Endothelial cell of umbilical vein (primary cell): ENCODE data around the gene RABL6. TPM values are rescaled to one million over a fixed set of nuclear protein-coding genes. Genes with fewer than 3 reads are reported as not detected.
A peak's percentile ranks its signal among the peaks of the same experiment; 100 is the strongest.

Experiments
- BruUV-seq: library from RNA; stranded (reverse); fragments of 400-500 nt; replicated peaks from 2 replicates; lab custom pipeline; 2021; lab: Mats Ljungman, UMichigan
- CTCF ChIA-PET: fragments of 300-600, 350-600 bp; sonication (Branson Sonifier 250); formaldehyde crosslinking; loops from one replicate; lab custom pipeline; 2021; ENCODE audit warnings: antibody characterized with exemption, inconsistent platforms; lab: Charles Lee
- POLR2A ChIA-PET: fragments of 300-600, 350-600 bp; sonication (Branson Sonifier 250); formaldehyde crosslinking; loops from one replicate; lab custom pipeline; 2021; ENCODE audit warnings: antibody characterized with exemption, inconsistent platforms; lab: Charles Lee
- DNase-seq: peaks from one replicate; pipeline ENCODE4 v3.0.0-alpha.2; 2011; ENCODE audit warnings: low read depth, low spot score
- FAIRE-seq: peaks from 2 replicates; lab custom pipeline; 2011; peaks lifted over from hg19 to GRCh38; lab: Jason Lieb, UNC
- H2AFZ ChIP-seq: 2 replicates; pipeline ENCODE4 v1.6.0; 2012; ENCODE audit warnings: low read depth, low read length, control low read depth, inconsistent platforms
- H3K27ac ChIP-seq: 2 replicates; pipeline ENCODE4 v1.5.1; 2011; ENCODE audit warnings: low read depth, mild to moderate bottlenecking, control low read depth, low read length, moderate library complexity; ENCODE audit not compliant: insufficient read depth
- H3K27me3 ChIP-seq, 2 experiments: 2 replicates each; pipeline versions ENCODE4 v1.6.0 to v1.6.1; 2011; ENCODE audit warnings: low read length in 2 of 2, mixed read lengths in 1 of 2; ENCODE audit not compliant: control insufficient read depth in 2 of 2, insufficient read depth in 2 of 2
- H3K36me3 ChIP-seq, 2 experiments: 2 replicates in 1 of 2; 3 replicates in 1 of 2; pipeline ENCODE4 v1.5.1; 2011; ENCODE audit warnings: low read length in 2 of 2, mild to moderate bottlenecking in 1 of 2, moderate library complexity in 1 of 2; ENCODE audit not compliant: control insufficient read depth in 2 of 2, insufficient read depth in 2 of 2; ENCODE audit errors: extremely low read depth in 1 of 2
- H3K4me1 ChIP-seq: 3 replicates; pipeline ENCODE4 v1.5.1; 2011; ENCODE audit warnings: mild to moderate bottlenecking, low read length; ENCODE audit not compliant: control insufficient read depth, insufficient read depth; ENCODE audit errors: extremely low read depth
- H3K4me2 ChIP-seq: 2 replicates; pipeline ENCODE4 v1.6.1; 2011; ENCODE audit warnings: low read length, control low read depth, mixed read lengths; ENCODE audit not compliant: insufficient read depth
- H3K4me3 ChIP-seq, 3 experiments: fragments of 200-600 bp in 1 of 3; sonication (generic), shearing (Covaris generic) in 1 of 3; replicated peaks in 1 of 3; 2 replicates each; pipeline ENCODE4 v1.5.1; 2011 to 2016; ENCODE audit warnings: control low read depth in 3 of 3, low read length in 3 of 3, mild to moderate bottlenecking in 2 of 3, inconsistent platforms in 1 of 3, low read depth in 1 of 3, moderate library complexity in 1 of 3; ENCODE audit not compliant: insufficient read depth in 1 of 3
- H3K79me2 ChIP-seq: 2 replicates; pipeline ENCODE4 v1.6.0; 2012; ENCODE audit warnings: low read length, inconsistent platforms; ENCODE audit not compliant: control insufficient read depth, insufficient read depth
- H3K9ac ChIP-seq: replicated peaks from 2 replicates; pipeline ENCODE3; 2011; ENCODE audit warnings: low read length, control low read depth; ENCODE audit not compliant: insufficient read depth; ENCODE audit errors: extremely low read depth
- H3K9me1 ChIP-seq: replicated peaks from 3 replicates; pipeline ENCODE4 v1.6.0; 2011; ENCODE audit warnings: mild to moderate bottlenecking, low read length; ENCODE audit not compliant: control insufficient read depth, insufficient read depth; ENCODE audit errors: extremely low read depth
- H3K9me3 ChIP-seq: replicated peaks from 2 replicates; pipeline ENCODE4 v1.5.1; 2012; ENCODE audit warnings: low read length, inconsistent platforms; ENCODE audit not compliant: control insufficient read depth, insufficient read depth
- H4K20me1 ChIP-seq: replicated peaks from 2 replicates; pipeline ENCODE3; 2011; ENCODE audit warnings: mild to moderate bottlenecking, low read length; ENCODE audit not compliant: control insufficient read depth, insufficient read depth; ENCODE audit errors: extremely low read depth
- CTCF ChIP-seq, 2 donors: IDR thresholded peaks; 1 replicate in 1 of 2; 2 replicates in 1 of 2; pipeline ENCODE4 v1.5.1; 2011; ENCODE audit warnings: low read length in 2 of 2, mild to moderate bottlenecking in 2 of 2, moderate library complexity in 2 of 2, control low read depth in 1 of 2, inconsistent platforms in 1 of 2, low read depth in 1 of 2; ENCODE audit not compliant: insufficient read depth in 1 of 2; ENCODE audit errors: extremely low read depth in 1 of 2
- EZH2 ChIP-seq: IDR thresholded peaks from 2 replicates; pipeline ENCODE4 v1.6.1; 2012; ENCODE audit warnings: borderline replicate concordance, low read depth, mild to moderate bottlenecking, moderate library complexity, low read length, inconsistent platforms; ENCODE audit not compliant: severe bottlenecking
- FOS ChIP-seq: IDR thresholded peaks from 2 replicates; pipeline ENCODE4 v1.6.1; 2011; ENCODE audit warnings: mild to moderate bottlenecking, low read length, moderate library complexity, borderline replicate concordance; ENCODE audit not compliant: insufficient read depth
- GATA2 ChIP-seq: IDR thresholded peaks from 2 replicates; pipeline ENCODE4 v1.7.0; 2011; ENCODE audit warnings: low read depth, mild to moderate bottlenecking, moderate library complexity, mixed read lengths, low read length; ENCODE audit not compliant: insufficient read length, insufficient read depth
- JUN ChIP-seq: IDR thresholded peaks from 2 replicates; pipeline ENCODE4 v1.6.1; 2011; ENCODE audit warnings: borderline replicate concordance, low read depth; ENCODE audit not compliant: insufficient read length, insufficient read depth
- MYC ChIP-seq: IDR thresholded peaks from one replicate; pipeline ENCODE4 v1.6.1; 2011; ENCODE audit warnings: mild to moderate bottlenecking, low read depth, low read length
- POLR2A ChIP-seq: IDR thresholded peaks from 2 replicates; pipeline ENCODE4 v1.6.1; 2012; ENCODE audit warnings: low read depth, mild to moderate bottlenecking, control low read depth, low read length
- POLR2AphosphoS5 ChIP-seq: IDR thresholded peaks from 2 replicates; pipeline ENCODE4 v1.6.1; 2012; ENCODE audit warnings: low read depth, mild to moderate bottlenecking, control low read depth, low read length, moderate library complexity; ENCODE audit not compliant: insufficient read depth
- dilution Hi-C: fragments of 300-500 bp; cut with MboI; formaldehyde crosslinking; loops from one replicate; pipeline ENCODE4 v1.15.0; 2019; ENCODE audit warnings: low sequenced_read_pairs; ENCODE audit not compliant: extremely low pct_ligation_motif_present
- intact Hi-C: fragments of 100-400 bp; cut with micrococcal nuclease; formaldehyde crosslinking; loops from one replicate; pipeline ENCODE4 v1.10.0; 2022
- polyA plus RNA-seq, 4 experiments: library from polyadenylated mRNA; depleted of rRNA in 3 of 4; stranded (reverse) in 3 of 4; unstranded in 1 of 4; fragments of >200 nt; gene quantifications; 2 replicates each; pipeline versions ENCODE4 v1.2.1 to v1.2.3, GENCODE V29; 2011 to 2012; ENCODE audit warnings: missing spikeins in 1 of 4
- total RNA-seq: library from RNA; stranded (reverse); gene quantifications from 2 replicates; pipeline ENCODE4 v1.2.3, GENCODE V29; 2021
- TF ChIP-seq, protein P1 (sequence below): IDR thresholded peaks from 2 replicates; pipeline ENCODE4 v1.6.1; 2011; ENCODE audit not compliant: insufficient read depth, insufficient read length

The RABL6 gene
- total and polyA plus RNA-seq, 2 donors (not counting 3 experiments of a cell fraction or from before 2014, with no cell fraction given): 60.8 to 112 TPM

DNA sequence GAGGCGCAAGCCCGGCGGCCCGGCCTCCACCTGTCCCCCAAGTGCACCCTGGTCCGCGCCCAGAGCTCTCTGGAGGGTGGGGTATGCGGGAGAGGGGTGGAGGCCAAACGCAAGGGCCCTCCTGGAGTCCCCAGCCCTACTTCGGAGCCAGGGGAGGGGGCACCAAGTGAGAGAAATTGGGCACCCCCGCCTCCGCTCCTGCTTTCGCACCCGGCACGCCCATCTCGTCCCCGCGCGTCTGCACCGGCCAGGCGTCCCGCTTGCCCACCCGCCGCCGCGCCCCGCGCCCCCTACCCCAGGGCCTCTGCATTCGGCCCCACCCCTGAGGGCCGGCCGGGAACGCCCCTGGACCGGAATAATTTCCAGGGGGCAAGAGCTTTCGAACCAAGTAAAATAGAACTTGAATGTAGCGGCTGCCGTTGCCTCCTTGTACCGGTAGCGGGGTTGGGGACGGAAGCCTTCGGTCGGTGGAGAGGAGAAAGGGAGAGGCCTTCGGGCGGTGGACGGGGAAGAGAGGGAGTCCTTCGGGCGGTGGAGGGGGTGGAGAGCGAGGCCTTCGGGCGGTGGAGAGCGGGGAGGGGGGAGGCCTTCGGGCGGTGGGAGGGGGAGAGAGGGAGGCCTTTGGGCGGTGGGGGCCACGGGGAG, 40.8 kb downstream of the RABL6 start:
- no peaks in the 10 kb centered on the region for H3K79me2 ChIP-seq
- H4K20me1 ChIP-seq: no peaks in the 10 kb centered on the region
- H3K27me3 ChIP-seq: peaks cover 10 to 28% of the 10 kb centered on the region in 2 experiments
- ChIA-PET CTCF (interaction anchor here (0.6 to 1.8 kb wide), 2 partner anchors 62 to 181 kb away, joined by 3 to 7 read pairs; no protein-coding TSS in a partner anchor), POLR2A (no interaction called here)
- FAIRE-seq (peak; percentile 48), DNase-seq (no peak)
- BruUV-seq: no TSS peak
- H3K36me3 ChIP-seq: no peaks in the 10 kb centered on the region
- H3K9ac ChIP-seq: no peak overlapping the region
- peak overlapping the region; percentile 29 to 90 (median 45) for H3K4me3 ChIP-seq
- peak overlapping the region; percentile 18 for H2AFZ ChIP-seq
- peak overlapping the region; percentile 60 for H3K4me2 ChIP-seq
- intact Hi-C loops: loop anchor here (1.0 to 5.0 kb wide), 4 partner anchors 18 to 96 kb away; partner anchors contain the start of genes C8G, EDF1, FBXW5 and TMEM141
- TF ChIP-seq POLR2AphosphoS5 (no peak), EZH2 (no peak)
- TF ChIP-seq, protein P1, sequence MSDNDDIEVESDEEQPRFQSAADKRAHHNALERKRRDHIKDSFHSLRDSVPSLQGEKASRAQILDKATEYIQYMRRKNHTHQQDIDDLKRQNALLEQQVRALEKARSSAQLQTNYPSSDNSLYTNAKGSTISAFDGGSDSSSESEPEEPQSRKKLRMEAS: no peak
- H3K27ac ChIP-seq: no peak overlapping the region
- dilution Hi-C loops: no loop called here
- H3K9me1 ChIP-seq: no peaks in the 10 kb centered on the region
- peaks cover 10% of the 10 kb centered on the region for H3K4me1 ChIP-seq
- H3K9me3 ChIP-seq: no peaks in the 10 kb centered on the region

- Histone ChIP-seq H3K27me3 (peaks cover 8 to 23% of the 10 kb centered on the region in 2 experiments), H3K9me1 (no peaks in the 10 kb centered on the region), H3K36me3 (no peaks in the 10 kb centered on the region), H4K20me1 (no peaks in the 10 kb centered on the region), H3K4me3 (peak within 1 kb of the TSS; percentile 29 to 90 (median 54)), H3K79me2 (no peaks in the 10 kb centered on the region), H3K4me1 (peaks cover 10% of the 10 kb centered on the region), H2AFZ (peak within 1 kb of the TSS; percentile 81), H3K9me3 (no peaks in the 10 kb centered on the region), H3K4me2 (peak within 1 kb of the TSS; percentile 60), H3K9ac (peak within 1 kb of the TSS; percentile 46), H3K27ac (no peak within 1 kb of the TSS)
- no peak for TF ChIP-seq FOS
- no peak for TF ChIP-seq JUN
- TF ChIP-seq, protein P1: peak; percentile 64
- no peak for TF ChIP-seq MYC
- no peak for TF ChIP-seq EZH2
- TF ChIP-seq POLR2A: peak; percentile 97
- TF ChIP-seq CTCF (IDR thresholded peaks at IDR 0.05; ENCODE audit: extremely low read depth in 1 of 2, insufficient read depth in 1 of 2, low read depth in 1 of 2, low read length in 2 of 2): no peak
- no peak for TF ChIP-seq GATA2
- TF ChIP-seq POLR2AphosphoS5: peak; percentile 97
- TSS peak; percentile 40 for BruUV-seq
- POLR2A ChIA-PET: no interaction called here
- intact Hi-C loops: loop anchor here (1.0 to 5.0 kb wide), 4 partner anchors 17 to 96 kb away; partner anchors contain the start of genes C8G, EDF1, FBXW5 and TMEM141
- CTCF ChIA-PET: interaction anchor here (0.6 kb wide), 1 partner anchor 61 kb away, joined by 3 read pairs; no protein-coding TSS in a partner anchor
- FAIRE-seq (peak; percentile 99), DNase-seq (peak; percentile 99)
- dilution Hi-C loops: no loop called here
Observed at GRCh38 chr9:136849038-136849959, 41.6 kb downstream of the RABL6 start, which contains the start of gene PHPT1. Gene PHPT1 (plus strand): TSS chr9:136849409. CDS start chr9:136849431, 22 bp downstream.
